ENCODE results near the gene KCNMB2.
"Not testable (repeated sequence)": the region's sequence is repeated elsewhere in the genome, so short reads cannot be mapped to it uniquely, and the experiment has no call there.

Gene KCNMB2

DNA sequence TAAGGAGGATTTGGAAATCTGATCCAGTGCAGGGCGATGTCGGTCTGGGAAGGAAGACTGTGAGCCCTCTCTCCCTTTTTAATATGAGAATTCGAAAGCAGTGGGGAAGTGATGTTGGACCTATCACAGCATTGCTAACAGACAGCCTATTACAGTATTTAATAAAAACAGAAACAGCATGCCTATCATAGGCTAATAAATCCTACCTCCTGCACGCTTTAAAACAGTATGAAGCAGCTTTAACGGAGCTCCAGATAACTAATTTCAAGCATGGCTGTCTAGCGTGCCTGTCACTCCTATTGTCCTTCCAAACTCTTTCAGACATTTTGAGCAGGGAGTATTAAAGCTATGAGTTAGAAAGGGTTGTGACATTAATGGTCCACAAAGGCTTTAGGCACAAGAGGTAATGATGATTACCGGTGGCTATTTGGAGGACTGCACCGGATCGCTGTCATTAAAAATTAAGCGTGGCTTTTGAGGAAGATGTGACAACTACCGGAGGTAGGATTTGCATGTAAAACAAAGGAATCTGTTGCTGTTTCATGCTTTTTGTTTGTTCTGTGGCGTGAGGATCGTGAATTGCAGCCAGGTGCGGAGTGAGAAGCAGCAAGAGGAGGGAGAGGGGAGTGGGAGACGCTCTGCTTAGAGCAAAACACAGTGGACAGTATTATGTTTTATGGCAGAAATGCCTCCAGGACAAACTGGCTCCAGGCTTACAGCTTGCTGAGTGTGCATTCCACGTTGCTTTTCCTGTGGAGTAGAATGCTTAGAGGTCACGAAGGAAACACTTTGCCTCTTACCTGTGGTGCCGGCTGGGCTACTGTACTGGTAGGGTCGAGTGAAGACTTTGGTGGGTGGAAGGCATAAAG is at the start of gene KCNMB2:
Gene KCNMB2 (plus strand): TSS at position 226 of the 869 bp plus-strand sequence.
- DNase-seq (ENCODE audit: low read depth in 2 of 2) = no peak

DNA sequence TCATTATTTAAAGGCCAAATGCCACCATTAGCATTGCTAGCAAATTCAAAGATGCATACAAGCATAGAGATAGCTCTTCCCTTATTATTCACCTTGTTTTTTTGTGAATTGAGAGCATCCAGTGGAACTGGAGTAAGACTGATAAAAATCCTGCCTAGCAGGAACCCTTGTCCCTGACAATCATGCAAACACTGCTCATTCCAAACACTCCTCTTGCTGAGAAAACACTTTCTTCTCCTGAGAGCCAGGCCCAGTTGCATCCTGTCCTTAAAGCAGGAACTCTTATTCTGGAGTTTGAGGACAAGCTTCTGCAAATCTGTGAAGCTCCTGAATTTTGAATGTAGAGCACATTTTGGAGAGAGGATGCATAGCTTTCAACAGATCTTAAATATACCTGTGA is 49.3 kb upstream of the KCNMB2 start:
- DNase-seq (ENCODE audit: low read depth in 2 of 2) = no peak

GRCh38 chr3:178487752-178488151 is 48.5 kb upstream of the KCNMB2 start:
- no peak for DNase-seq (ENCODE audit: low read depth in 2 of 2)

- DNase-seq (ENCODE audit: low read depth in 2 of 2) = no peak
These were observed 44.5 kb upstream of the KCNMB2 start for GRCh38 chr3:178491751-178492150.

DNA sequence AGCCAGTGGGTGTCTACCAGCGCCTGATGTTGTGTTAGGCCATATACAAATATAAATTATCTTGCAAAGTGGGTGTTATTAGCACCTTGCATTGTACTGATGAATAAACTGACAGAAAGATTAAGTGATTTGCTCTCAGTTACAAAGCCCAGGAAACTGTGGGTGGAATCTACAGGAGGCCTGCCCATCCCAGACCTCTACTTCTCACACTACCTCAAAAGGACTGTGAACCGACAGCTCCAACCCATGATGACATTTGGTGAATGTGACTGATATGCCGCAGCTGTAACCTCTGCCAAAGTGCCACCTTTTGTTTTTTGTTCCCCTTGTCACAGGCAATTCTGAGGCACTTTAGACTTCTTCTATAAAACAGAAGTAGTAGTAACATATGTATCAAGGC is 43.7 kb upstream of the KCNMB2 start:
- no peak for DNase-seq (ENCODE audit: low read depth in 2 of 2)

DNA sequence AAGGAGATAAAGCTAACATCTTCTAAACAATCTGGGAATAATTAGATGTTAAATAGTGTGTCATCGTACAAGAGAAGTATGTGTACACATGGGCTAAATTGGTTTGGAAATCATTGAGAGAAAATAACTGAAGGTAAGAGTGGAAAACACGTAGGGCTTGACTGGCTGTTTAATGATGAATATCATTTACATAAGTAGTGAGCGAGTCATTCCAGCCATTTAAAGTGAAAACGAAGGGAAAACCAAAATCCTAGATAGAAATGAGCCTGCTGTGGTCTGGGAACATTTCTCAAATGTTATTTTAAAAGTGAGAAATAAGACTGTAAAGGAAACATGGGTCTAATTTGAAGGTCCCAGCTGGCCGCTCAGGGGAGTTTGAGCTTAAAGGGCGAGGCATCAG is 41.9 kb upstream of the KCNMB2 start:
- DNase-seq (ENCODE audit: low read depth in 2 of 2) = no peak

DNA sequence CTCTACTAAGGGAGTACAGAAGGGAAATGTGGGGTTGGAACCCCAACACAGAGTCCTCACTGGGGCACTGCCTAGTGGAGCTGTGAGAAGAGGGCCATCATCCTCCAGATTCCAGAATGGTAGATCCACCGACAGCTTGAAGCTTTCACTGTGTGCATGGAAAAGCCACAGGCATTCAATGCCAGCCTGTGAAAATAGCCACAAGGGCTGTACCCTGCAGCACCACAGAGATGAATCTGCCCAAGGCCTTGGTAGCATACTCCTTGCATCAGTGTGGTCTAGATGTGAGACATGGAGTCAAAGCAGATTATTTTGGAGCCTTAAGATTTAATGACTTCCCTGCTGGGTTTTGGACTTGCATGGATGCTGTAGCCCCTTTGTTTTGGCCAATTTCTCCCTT is 39.3 kb upstream of the KCNMB2 start:
- DNase-seq (ENCODE audit: low read depth in 2 of 2) = no peak

- no peak for DNase-seq (ENCODE audit: low read depth in 2 of 2)
These were observed 37.4 kb upstream of the KCNMB2 start for GRCh38 chr3:178498871-178499270.

GRCh38 chr3:178500631-178501030 is 35.6 kb upstream of the KCNMB2 start:
- DNase-seq (ENCODE audit: low read depth in 2 of 2) = no peak

DNA sequence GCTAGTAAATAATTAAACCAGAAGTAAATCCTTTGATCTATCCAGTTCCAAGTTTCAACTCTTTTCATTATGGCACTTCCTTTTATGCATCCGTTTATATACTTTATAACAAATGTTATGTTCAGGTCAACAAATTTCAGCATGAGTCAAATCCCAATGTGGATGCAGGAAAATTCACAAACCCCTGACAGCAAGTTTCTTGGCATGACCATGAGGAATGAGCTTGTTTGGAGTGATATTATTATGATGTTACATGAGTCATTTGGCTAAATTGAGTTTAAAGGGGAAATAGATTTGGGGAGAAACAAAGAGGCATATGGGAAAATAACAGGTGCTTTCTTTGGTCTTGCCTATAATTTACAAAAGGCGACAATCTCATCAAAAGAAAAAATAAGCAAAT is 32.1 kb upstream of the KCNMB2 start:
- DNase-seq (ENCODE audit: low read depth in 2 of 2) = no peak

DNA sequence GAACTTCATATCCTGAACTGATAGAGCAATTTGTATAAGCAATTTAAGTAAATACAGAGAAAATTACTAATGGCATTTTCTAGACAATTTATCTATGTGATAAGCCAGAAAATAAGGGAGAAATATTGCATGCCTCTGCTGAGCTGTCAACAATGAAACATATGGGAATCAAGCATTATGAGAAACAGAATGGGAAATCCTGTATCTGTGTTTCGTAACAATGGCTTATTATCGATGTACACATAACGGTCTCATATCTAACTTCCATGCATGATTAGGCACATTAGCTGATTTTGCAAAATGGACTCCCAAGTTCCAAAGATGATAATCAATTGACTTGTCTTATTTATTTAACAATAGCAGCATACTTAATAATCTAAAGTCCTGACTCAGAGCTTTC is 30.4 kb upstream of the KCNMB2 start:
- no peak for DNase-seq (ENCODE audit: low read depth in 2 of 2)

- DNase-seq (ENCODE audit: low read depth in 2 of 2) = no peak
These were observed 28.5 kb upstream of the KCNMB2 start for GRCh38 chr3:178507507-178508442.

DNA sequence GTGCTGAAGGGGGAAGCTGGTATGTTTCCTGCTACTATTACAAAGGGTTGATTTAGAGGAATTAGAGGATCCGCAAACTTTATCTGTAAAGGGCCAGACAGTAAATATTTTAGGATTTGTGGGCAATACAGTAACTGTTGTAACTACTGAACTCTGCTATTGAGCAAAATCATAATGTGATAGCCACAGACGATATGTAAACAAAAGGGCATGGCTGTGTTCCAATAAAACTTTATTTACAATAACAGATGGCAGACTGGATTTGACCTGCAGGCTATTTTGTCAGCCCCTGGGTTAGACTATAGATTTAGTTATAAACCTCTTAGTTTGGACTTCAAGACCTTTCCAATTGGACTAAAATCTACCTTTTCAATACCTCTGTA is 27.8 kb upstream of the KCNMB2 start:
- no peak for DNase-seq (ENCODE audit: low read depth in 2 of 2)

- DNase-seq (ENCODE audit: low read depth in 2 of 2) = no peak
These were observed 25.7 kb upstream of the KCNMB2 start for GRCh38 chr3:178510496-178510895.

DNA sequence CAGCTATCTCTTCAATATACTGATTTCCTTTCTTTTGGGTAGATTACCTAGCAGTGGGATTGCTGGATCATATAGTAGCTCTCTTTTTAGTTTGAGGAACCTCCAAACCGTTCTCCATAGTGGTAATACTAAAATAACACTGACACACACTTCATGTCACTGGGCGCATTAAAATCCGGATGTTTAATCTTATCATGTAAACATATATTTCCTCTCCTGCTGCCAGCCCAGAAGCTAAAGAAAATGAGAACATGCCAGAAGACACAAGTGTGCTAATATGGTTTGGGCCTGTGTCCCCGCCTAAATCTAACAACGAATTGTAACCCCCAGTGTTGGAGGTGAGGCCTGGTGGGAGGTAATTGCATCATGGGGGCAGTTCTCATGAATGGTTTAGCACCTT is 23.6 kb upstream of the KCNMB2 start:
- no peak for DNase-seq (ENCODE audit: low read depth in 2 of 2)

- DNase-seq (ENCODE audit: low read depth in 2 of 2) = no peak
These were observed 22.5 kb upstream of the KCNMB2 start for GRCh38 chr3:178513546-178514380.

GRCh38 chr3:178514401-178514800 is 21.8 kb upstream of the KCNMB2 start:
- no peak for DNase-seq (ENCODE audit: low read depth in 2 of 2)

- not testable (repeated sequence) for DNase-seq (ENCODE audit: low read depth in 2 of 2)
These were observed 21.0 kb upstream of the KCNMB2 start for GRCh38 chr3:178515076-178515744.

GRCh38 chr3:178517665-178518334 is 18.4 kb upstream of the KCNMB2 start:
- no peak for DNase-seq (ENCODE audit: low read depth in 2 of 2)

DNA sequence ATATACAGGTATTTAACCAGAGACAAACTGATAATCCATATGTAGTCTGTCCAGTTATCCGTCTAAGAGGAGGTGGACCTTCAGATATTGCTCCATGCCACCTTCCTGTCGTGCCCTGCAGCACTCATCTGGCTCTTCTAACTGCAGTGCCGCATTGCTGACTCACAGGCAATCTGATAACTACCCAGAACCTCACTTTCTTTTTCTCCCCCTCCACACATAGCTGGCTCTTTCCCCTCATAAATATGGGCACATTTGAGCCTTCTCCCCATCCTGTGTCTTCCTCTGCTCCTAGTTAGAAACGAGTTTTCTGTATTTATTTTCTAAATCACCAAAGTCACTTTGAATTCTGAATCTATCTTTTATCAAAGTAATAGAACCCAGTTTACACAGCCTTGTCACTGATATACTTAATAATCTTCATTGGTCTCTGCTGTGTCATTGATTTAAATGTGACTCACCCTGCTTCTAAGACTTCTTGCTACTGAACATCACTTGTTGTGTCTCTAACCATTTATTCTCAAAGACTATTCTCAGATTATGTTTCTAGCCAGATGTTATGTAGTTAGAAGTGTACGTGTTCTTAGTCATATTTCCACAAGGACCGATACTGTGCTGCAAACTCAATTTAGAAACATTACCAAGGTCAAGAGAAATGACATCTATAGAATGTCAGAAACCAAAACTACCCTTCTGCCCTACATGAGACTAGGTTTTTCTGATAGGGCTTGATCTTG is 17.4 kb upstream of the KCNMB2 start:
- no peak for DNase-seq (ENCODE audit: low read depth in 2 of 2)
